Measurements from ENCODE around the gene IRS2.
A peak's percentile ranks its signal among the peaks of the same experiment; 100 is the strongest.

The IRS2 gene

GRCh38 chr13:109779074-109779473, 7.3 kb downstream of the IRS2 start:
- DNase-seq, result no peak

DNA sequence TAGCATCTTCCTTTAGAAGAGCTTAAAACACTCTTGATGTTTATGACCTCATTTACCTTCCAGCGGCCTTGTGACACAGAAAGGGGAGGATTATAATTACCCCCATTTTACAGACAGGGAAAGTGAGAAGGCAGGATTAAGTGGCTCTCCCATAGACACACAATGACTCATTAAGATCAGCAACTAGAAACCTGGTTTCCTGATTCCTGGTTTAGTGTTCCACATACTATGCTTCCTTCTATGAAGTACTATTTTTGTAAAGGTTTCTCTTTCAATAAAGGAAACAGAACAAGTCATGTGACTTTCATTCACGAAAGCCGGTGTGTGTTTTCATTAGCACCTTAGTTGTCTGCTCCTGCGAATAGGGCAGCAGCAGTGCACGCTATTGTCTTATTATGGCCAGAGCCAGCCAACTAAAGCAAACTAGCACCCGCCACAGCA, 8.3 kb downstream of the IRS2 start:
- peak; percentile 47 for DNase-seq

GRCh38 chr13:109776575-109776974, 9.8 kb downstream of the IRS2 start:
- DNase-seq, result no peak

DNA sequence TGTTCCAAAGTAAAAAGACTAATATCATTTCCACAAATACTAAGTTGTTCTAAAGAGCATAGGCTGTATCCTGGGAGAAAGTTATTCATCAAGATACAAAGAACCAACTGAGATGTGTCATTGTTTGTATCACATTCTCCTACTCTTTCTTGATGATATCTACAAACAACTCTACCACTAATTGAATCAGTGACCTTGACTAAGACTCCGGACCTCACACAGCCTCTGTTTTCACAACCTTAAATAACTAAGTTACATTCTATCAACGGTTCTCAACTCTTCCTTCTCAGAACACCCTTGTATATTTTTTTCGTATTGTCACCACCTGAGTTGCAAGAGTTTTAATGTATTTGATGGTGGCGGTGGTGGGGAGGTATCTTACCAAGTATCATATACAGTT, 12.6 kb downstream of the IRS2 start:
- no peak for DNase-seq

- DNase-seq, result no peak
These were observed 13.1 kb downstream of the IRS2 start for GRCh38 chr13:109773276-109773675.

GRCh38 chr13:109771926-109772325, 14.5 kb downstream of the IRS2 start:
- no peak for DNase-seq

GRCh38 chr13:109770436-109770835, 15.9 kb downstream of the IRS2 start:
- DNase-seq, result no peak

- DNase-seq, result no peak
These were observed 16.5 kb downstream of the IRS2 start for GRCh38 chr13:109769921-109770320.

GRCh38 chr13:109769275-109769674, 17.1 kb downstream of the IRS2 start:
- no peak for DNase-seq

- no peak for DNase-seq
These were observed 17.8 kb downstream of the IRS2 start for GRCh38 chr13:109768616-109769015.

- DNase-seq, result no peak
These were observed 18.2 kb downstream of the IRS2 start for GRCh38 chr13:109768176-109768575.

GRCh38 chr13:109767023-109767422, 19.4 kb downstream of the IRS2 start:
- no peak for DNase-seq

GRCh38 chr13:109764470-109765291, 21.7 kb downstream of the IRS2 start:
- DNase-seq, result no peak

DNA sequence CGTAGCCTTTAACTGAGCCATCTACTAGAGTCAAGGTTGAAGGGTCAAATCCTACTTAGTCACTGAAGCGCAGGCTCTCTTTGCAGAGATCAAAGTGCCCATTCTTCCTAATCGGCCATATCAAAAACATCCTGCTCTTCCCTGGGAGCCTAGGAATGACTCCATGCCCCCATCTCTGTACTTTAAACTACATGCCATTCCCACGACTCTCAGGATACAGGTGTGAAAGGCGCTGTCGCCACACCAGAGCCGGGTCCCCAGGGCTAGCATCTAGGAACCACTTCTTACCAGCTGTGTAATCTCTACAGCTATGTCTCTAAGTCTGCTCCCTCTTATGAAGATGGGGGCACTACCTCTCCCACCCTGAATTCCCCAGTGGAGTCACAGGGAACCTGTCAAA, 22.3 kb downstream of the IRS2 start:
- DNase-seq, result no peak

DNA sequence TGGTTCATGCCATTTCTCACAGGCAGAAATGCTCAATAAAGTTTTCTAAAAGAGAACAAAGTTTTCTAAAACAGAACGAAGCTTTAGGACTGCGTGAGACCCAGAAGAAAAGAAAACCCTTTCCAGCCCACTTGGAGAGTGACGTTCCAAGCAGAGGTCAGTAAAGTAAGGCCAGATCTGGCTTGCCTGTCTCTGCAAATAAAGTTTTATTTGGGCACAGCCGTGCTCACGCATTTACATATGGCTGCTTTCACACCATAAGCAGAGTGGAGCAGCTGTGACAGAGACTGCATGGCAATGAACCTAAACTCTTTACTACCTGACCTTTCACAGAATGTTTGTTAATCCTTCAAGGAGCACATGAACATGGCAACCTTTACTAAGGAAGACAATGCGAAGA, 23.6 kb downstream of the IRS2 start:
- no peak for DNase-seq

- DNase-seq, result no peak
These were observed 24.7 kb downstream of the IRS2 start for GRCh38 chr13:109761695-109762094.

GRCh38 chr13:109760951-109761350, 25.4 kb downstream of the IRS2 start:
- DNase-seq, result no peak

- no peak for DNase-seq
These were observed 26.0 kb downstream of the IRS2 start for GRCh38 chr13:109760402-109760801.

DNA sequence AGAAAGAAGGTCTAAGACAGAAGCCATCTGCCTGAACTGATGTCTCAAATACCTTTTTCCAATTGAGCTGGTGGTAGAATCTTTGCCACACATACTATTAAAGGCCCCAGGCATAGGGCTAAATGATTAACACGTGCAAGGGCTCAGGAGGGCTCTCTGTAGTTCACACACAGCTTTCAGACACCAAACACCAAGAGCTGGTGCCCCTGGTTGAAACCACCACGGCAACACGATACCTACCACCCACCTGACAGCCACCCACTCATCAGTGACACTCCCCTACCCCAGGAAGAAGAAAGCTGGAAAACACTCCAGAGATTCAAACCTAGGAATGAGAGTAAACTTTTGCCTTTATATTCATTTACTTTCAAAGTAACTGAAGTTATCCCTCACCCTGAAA, 26.8 kb downstream of the IRS2 start:
- DNase-seq, result no peak

DNA sequence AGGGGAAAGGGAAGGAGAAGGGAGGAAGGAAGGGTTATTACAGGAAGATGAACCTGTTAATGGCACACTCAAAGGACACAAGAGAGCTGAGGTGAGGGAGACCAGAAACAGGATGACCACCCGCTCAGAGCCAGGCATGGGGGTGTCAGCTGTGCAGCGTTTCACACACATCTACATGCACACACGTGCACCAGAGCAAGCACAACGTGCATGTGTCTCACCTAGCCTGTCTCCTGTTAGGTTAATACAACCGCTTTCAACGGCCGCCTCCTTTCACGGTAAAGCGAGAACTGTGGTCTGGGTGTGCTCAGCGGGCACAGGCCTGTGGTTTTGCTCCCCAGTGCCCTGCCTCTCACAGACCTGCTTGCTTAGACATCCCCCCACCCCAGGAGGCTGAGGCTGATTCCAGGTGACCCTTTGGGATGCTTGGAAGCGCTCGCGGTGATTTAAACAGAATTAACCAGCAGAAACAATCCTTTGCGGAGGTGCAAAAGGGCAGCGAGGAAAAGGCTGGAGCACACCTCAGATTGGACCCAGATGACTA, 27.4 kb downstream of the IRS2 start:
- no peak for DNase-seq

GRCh38 chr13:109756778-109757177, 29.6 kb downstream of the IRS2 start:
- DNase-seq, result no peak

DNA sequence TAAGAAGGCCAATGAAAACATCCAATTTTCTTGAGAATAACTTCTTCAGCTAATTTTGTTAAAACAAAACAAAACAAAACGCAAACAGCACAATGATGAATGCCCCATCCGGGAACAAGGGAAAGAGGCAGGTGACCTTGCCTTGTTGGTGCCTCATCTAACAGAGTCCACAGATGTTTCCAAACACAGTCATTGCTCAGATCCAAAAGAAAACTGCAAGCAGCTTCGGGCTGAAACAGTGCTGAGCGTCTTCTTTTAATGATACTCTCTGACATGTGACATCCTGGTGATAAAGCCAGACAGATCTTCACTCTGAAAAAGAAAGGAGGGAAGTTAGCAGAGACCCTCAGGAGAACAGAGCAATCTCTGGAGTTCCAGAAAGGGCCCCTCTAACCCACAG, 30.4 kb downstream of the IRS2 start:
- no peak for DNase-seq

GRCh38 chr13:109755551-109755950, 30.8 kb downstream of the IRS2 start:
- no peak for DNase-seq

- DNase-seq, result no peak
These were observed 34.9 kb downstream of the IRS2 start for GRCh38 chr13:109751477-109751876.

GRCh38 chr13:109750221-109750775, 36.1 kb downstream of the IRS2 start:
- DNase-seq, result no peak

Measured in kidney glomerular epithelial cell (primary cell).